Central memory CD8-positive, alpha-beta T cell (primary cell): Measurements from ENCODE around the gene PSMC3.

Experiments
- ATAC-seq: fragments of 150-1000 bp; cut with Tn5 transposase; replicated peaks from 2 replicates; pipeline ENCODE4 v1.10.0; 2022; ENCODE audit warnings: mild to moderate bottlenecking, moderate FRiP score, moderate number of reproducible peaks; ENCODE audit not compliant: poor library complexity, severe bottlenecking; ENCODE audit errors: extremely low read depth
- DNase-seq, 2 donors: peaks; one replicate each; pipeline ENCODE4 v3.0.0; 2021; ENCODE audit warnings: low spot score in 2 of 2
- H3K27ac Mint-ChIP-seq: one replicate; pipeline ENCODE4 v1.8.0; 2022; ENCODE audit warnings: low read depth, mild to moderate bottlenecking, moderate library complexity, mixed read lengths
- H3K27me3 Mint-ChIP-seq: one replicate; pipeline ENCODE4 v1.8.0; 2022; ENCODE audit warnings: mixed read lengths
- H3K36me3 Mint-ChIP-seq: one replicate; pipeline ENCODE4 v1.8.0; 2022; ENCODE audit warnings: mild to moderate bottlenecking, moderate library complexity, mixed read lengths; ENCODE audit not compliant: insufficient read depth
- H3K4me1 Mint-ChIP-seq: one replicate; pipeline ENCODE4 v1.8.0; 2022; ENCODE audit warnings: mixed read lengths
- H3K4me3 Mint-ChIP-seq: one replicate; pipeline ENCODE4 v1.8.0; 2022; ENCODE audit warnings: mild to moderate bottlenecking, moderate library complexity, mixed read lengths
- H3K9me3 Mint-ChIP-seq: one replicate; pipeline ENCODE4 v1.8.0; 2022; ENCODE audit warnings: mixed read lengths

PSMC3 gene

DNA sequence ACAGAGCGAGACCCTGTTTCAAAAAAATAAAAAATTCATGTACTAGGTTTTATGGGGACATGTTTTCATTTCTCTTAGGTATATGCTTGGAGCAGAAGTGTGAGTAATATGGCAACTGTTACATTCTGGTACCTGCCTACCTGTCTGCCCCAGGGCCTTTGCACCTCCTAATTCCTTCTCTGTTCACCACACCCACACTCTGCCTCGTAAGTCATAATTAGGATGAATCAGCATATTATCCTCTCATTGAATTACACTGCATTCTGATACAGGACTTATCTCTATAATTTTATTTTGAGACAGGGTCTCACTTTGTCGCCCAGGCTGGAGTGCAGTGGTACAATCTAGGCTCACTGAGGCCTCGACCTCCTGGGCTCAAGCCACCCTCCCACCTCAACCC, 25.8 kb upstream of the PSMC3 start:
- Mint-ChIP-seq H3K4me3 (no peak overlapping the region), H3K36me3 (peaks cover 9% of the 10 kb centered on the region), H3K27me3 (no peaks in the 10 kb centered on the region), H3K27ac (no peak overlapping the region), H3K9me3 (no peaks in the 10 kb centered on the region), H3K4me1 (peaks cover 9% of the 10 kb centered on the region)
- ATAC-seq (no peak), DNase-seq (no peak)

DNA sequence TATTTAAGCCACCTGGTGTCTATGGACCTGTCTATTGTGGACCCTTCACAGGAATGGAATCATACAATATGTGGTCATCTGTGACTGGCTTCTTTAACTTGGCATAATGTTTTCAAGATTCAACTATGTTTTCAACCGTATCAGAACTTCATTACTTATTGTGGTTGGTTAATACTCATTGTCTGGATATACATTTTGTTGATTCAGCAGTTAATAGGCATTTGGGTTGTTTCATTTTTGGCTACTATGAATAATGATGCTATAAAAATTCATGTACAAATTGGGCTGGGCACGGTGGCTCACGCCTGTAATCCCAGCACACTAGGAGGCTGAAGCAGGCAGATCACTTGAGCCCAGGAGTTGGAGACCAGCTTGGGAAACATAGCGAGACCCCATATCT, 25.2 kb upstream of the PSMC3 start:
- no peaks in the 10 kb centered on the region for H3K27me3 Mint-ChIP-seq
- H3K4me3 Mint-ChIP-seq = no peak overlapping the region
- H3K36me3 Mint-ChIP-seq = peaks cover 9% of the 10 kb centered on the region
- H3K4me1 Mint-ChIP-seq = peaks cover 9% of the 10 kb centered on the region
- H3K27ac Mint-ChIP-seq = no peak overlapping the region
- ATAC-seq (no peak), DNase-seq (no peak)
- no peaks in the 10 kb centered on the region for H3K9me3 Mint-ChIP-seq

DNA sequence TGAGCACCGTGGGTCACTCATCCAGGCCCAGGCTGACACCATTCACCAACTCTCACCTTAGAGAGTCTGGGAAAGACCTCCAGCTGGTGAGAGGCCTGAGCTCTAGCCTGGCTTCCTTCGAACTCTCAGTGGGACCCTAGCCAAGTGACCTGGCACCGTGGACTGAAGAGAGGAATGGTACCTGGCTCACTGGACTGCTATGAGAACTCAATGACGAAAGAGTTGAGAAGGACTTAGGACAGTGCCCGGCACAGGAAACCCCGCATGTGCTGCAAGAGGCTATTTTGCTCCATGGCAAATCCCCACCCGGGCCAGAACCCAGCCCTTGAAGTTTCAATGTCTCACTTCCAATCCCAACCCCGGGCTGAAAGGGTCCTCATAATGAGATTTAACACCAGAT, 23.3 kb upstream of the PSMC3 start:
- H3K27me3 Mint-ChIP-seq = no peaks in the 10 kb centered on the region
- H3K27ac Mint-ChIP-seq = no peak overlapping the region
- peaks cover 7% of the 10 kb centered on the region for H3K36me3 Mint-ChIP-seq
- no peak overlapping the region for H3K4me3 Mint-ChIP-seq
- no peak for ATAC-seq
- peaks cover 9% of the 10 kb centered on the region for H3K4me1 Mint-ChIP-seq
- DNase-seq = no peak
- H3K9me3 Mint-ChIP-seq = no peaks in the 10 kb centered on the region

DNA sequence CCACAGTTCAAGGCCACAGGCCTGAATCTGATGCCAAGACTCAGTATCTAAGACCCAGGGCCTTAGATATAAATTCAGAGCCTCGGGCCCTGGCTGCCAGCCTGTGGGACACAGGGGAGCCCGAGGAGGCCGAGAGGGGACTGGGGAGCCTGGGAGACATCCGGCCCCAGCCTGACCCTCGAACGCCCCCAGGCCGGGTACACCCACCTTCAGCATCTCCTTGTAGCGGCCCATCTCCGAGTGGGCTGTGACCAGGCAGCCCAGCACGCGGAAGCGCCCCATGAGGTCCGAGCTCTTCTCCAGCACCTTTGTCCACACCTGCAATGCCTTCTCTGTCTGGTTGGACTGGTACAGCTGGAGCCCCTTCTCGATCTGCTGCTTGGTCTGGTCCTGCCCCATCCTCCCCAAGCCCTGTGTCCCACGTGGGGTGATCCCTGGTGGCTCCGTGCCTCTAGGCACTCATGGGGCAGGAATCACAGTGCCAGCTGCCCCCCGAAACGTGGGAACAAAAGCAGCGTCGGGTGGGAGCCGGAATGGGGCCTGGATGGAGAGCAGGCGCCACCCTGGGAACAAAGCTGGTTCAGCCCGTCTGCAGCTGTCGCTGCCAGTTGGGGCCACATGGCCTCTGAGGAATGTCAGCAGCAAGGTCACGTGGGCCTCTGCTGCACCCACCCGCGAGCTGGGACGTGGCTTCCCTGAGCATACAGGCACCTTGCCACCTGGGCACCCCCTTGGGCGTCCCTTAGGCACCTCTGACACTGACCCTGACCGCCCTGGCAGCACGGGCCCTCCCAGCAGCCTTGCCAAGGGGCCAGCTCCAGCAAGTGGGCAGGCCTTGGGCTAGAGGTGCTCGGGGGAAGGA, 22.6 kb upstream of the PSMC3 start, which contains the start of gene RAPSN:
RAPSN (minus strand) TSS at position 571 of the 862 bp plus-strand sequence; CDS start at position 399, 172 bp downstream.
- no peaks in the 10 kb centered on the region for H3K9me3 Mint-ChIP-seq
- H3K27ac Mint-ChIP-seq = peak within 1 kb of the TSS; percentile 49
- ATAC-seq = no peak
- no peaks in the 10 kb centered on the region for H3K27me3 Mint-ChIP-seq
- H3K4me3 Mint-ChIP-seq = no peak within 1 kb of the TSS
- H3K36me3 Mint-ChIP-seq = peaks cover 5% of the 10 kb centered on the region
- no peak for DNase-seq
- peaks cover 4% of the 10 kb centered on the region for H3K4me1 Mint-ChIP-seq

DNA sequence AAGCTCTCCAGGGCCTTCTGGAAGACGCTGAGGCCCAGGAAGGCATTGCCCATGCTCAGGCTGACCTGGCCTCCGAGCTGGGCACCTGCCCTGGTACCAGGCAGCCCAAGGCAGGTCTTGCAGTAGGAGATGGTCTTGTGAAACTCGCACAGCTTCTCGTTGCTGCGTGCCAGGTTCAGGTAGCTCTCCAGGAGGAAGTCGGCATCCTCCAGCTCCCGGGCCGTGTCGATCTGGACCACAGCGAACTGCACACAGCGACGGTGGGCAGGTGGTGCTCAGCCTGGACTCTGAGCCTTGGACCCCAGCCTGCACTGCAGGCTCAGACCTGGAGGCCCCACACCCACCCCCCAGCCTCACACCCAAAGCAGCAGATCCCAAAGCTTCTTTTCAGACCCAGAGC, 21.7 kb upstream of the PSMC3 start:
- Mint-ChIP-seq H3K27me3 (no peaks in the 10 kb centered on the region), H3K36me3 (peaks cover 5% of the 10 kb centered on the region), H3K27ac (no peak overlapping the region), H3K9me3 (no peaks in the 10 kb centered on the region), H3K4me3 (no peak overlapping the region), H3K4me1 (peaks cover 4% of the 10 kb centered on the region)
- DNase-seq (no peak), ATAC-seq (no peak)

DNA sequence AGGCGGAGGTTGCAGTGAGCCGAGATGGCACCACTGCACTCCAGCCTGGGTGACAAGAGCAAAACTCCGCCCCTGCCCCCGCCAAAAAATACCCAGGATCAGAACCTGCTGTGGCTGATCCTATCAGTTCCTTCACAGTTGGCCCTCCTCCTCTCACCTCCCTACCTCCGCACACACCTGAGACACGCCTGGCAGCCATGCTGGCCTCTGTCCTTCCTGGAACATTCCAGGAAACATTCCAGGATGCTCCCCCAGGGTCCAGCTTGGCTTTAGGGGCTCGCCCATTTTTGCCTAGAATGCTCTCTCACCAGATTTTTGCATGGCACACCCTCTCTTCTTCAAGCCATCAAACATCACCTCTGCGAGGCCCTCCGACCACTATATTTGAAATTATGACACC, 20.6 kb upstream of the PSMC3 start:
- Mint-ChIP-seq H3K27me3 (no peaks in the 10 kb centered on the region), H3K4me3 (no peak overlapping the region), H3K4me1 (peaks cover 4% of the 10 kb centered on the region), H3K27ac (no peak overlapping the region), H3K36me3 (peaks cover 5% of the 10 kb centered on the region), H3K9me3 (no peaks in the 10 kb centered on the region)
- ATAC-seq = no peak
- DNase-seq = no peak

DNA sequence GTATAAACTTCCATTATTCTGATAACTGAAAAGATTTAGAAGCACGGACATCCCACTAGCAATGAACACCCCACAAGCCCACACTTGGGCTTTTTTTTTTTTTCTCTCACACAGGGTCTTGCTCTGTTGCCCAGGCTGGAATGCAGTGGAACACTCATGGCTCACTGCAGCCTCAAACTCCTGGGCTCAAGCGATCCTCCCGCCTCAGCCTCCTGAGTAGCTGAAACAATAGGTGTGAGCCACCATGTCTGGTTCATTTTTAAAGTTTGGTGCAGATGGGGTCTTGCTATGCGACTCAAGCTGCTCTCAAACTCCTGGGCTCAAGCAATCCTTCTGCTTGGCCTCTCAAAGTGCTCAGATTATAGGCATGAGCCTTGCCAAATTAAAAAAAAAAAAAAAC, 19.6 kb upstream of the PSMC3 start:
- ATAC-seq = no peak
- no peak overlapping the region for H3K27ac Mint-ChIP-seq
- H3K36me3 Mint-ChIP-seq = peaks cover 5% of the 10 kb centered on the region
- no peaks in the 10 kb centered on the region for H3K27me3 Mint-ChIP-seq
- H3K9me3 Mint-ChIP-seq = no peaks in the 10 kb centered on the region
- no peak for DNase-seq
- H3K4me1 Mint-ChIP-seq = peaks cover 4% of the 10 kb centered on the region
- no peak overlapping the region for H3K4me3 Mint-ChIP-seq

DNA sequence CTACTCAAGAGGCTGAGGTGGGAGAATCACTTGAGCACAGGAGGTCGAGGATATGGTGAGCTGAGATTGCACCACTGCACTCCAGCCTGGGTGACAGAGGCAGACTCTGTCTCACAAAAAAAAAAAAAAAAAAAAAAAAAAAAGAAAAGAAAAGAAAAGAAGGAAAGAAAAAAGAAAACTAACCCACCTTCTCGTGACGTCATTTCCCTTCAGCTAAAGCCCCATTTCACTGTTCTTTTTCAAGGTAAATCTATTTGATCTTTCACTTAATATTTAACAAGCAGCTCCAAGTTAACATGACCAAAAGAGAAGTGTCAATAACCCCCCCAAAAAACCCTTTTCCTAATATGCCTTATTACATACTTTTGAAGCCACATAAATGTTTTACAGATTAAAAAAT, 17.6 kb upstream of the PSMC3 start:
- no peak for DNase-seq
- peaks cover 3% of the 10 kb centered on the region for H3K36me3 Mint-ChIP-seq
- no peak overlapping the region for H3K4me3 Mint-ChIP-seq
- no peak for ATAC-seq
- no peak overlapping the region for H3K27ac Mint-ChIP-seq
- peaks cover 4% of the 10 kb centered on the region for H3K4me1 Mint-ChIP-seq
- no peaks in the 10 kb centered on the region for H3K27me3 Mint-ChIP-seq
- no peaks in the 10 kb centered on the region for H3K9me3 Mint-ChIP-seq

DNA sequence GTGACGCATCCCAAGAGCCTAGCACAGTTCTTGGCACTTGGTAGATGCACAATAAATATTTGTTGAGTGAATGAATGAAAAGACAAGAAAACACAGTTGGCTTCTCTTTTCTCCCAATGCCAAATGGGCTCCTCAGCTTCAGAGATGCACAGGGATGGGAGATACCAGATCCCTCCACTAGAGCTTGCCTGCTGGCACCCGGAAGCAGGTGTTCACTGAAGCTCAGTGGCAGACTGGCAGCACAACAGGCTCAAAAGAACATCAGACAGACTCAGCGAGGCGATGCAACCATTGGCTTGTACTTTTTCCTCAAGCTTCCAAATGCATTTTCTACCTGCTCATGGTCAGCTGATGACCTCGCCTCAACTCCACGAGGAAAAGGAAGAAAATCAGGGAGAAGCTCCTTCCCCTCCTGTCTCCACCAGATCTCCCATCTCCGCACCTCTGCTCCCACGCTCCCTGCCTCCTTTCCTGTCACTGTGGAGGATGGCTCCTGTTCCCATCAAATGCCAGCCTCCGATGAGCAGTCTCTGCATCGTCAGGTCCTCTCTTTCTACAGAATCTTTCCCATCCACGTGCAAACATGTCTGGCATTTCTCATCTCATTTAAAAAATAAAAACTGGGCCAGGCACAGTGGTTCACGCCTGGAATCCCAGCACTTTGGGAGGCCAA, 16.9 kb upstream of the PSMC3 start:
- ATAC-seq (no peak), DNase-seq (no peak)
- Mint-ChIP-seq H3K4me1 (peaks cover 4% of the 10 kb centered on the region), H3K36me3 (peaks cover 3% of the 10 kb centered on the region), H3K4me3 (no peak overlapping the region), H3K9me3 (no peaks in the 10 kb centered on the region), H3K27ac (no peak overlapping the region), H3K27me3 (no peaks in the 10 kb centered on the region)

DNA sequence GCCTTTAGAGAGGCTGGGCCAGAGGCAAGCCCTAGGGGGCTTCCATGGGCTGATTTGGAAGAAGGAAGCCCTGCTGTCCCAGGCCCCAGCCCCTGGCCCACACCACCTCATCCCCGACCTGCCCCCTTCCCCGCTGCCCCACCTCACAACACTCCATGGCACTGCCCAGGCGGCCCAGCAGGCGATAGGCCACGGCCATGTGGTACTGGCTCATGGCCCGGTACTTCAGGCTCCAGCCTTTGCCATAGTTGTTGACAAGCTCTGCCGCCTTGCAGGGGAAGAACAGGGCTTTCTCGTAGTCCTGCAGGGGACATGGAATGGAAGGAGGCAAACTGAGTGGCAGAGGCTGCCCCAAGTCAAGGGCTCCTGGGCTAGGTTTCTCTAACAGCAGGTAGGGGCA, 16.3 kb upstream of the PSMC3 start:
- Mint-ChIP-seq H3K27ac (no peak overlapping the region), H3K4me1 (peaks cover 4% of the 10 kb centered on the region), H3K4me3 (no peak overlapping the region), H3K36me3 (no peaks in the 10 kb centered on the region), H3K27me3 (no peaks in the 10 kb centered on the region), H3K9me3 (no peaks in the 10 kb centered on the region)
- ATAC-seq = no peak
- no peak for DNase-seq

DNA sequence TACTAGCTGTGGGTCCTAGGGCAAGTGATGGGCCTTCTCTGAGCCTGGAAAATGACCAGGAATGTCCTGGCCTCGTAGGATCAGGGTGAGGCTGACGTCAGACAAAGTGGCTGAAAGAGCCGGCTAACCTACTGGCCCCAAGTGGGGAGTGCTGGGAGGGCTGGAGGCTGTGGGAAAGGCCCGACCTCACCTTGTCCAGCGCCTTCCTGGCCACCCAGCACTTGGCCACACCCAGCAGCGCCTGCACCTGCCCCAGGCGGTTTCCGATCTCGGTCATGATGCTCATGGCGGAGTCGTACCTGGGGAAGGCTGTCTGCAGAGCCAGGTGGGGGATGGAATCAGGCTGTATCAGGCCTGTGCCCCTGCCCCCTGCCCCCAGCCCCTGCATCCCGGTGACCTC, 15.2 kb upstream of the PSMC3 start:
- Mint-ChIP-seq H3K27me3 (no peaks in the 10 kb centered on the region), H3K4me3 (no peak overlapping the region)

DNA sequence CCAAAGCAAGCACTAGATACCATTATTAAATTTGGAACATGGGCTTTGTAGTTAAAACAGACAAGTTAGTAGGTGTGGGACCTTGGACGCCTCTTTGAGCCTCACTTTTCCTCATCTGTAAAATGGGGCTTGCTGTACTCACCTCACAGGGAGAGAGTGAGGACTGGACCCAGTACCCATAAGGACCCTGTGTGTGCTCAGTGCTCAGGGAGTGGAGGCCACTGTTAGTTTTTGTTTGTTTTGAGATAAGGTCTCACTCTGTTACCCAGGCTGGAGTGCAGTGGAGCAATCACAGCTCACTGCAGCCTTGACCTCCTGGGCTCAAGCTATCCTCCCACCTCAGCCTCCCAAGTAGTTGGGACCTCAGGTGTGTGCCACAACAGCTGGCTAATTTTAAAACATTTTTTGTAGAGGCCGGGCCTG, 13.8 kb upstream of the PSMC3 start:
- no peak overlapping the region for H3K4me3 Mint-ChIP-seq
- H3K27ac Mint-ChIP-seq = no peak overlapping the region
- no peak for DNase-seq
- no peaks in the 10 kb centered on the region for H3K9me3 Mint-ChIP-seq
- no peaks in the 10 kb centered on the region for H3K4me1 Mint-ChIP-seq
- no peaks in the 10 kb centered on the region for H3K36me3 Mint-ChIP-seq
- no peaks in the 10 kb centered on the region for H3K27me3 Mint-ChIP-seq
- no peak for ATAC-seq

More for the DNA sequence above, 15.2 kb upstream of the PSMC3 start:
- H3K9me3 Mint-ChIP-seq = no peaks in the 10 kb centered on the region
- H3K27ac Mint-ChIP-seq = no peak overlapping the region
- ATAC-seq = no peak
- H3K4me1 Mint-ChIP-seq = no peaks in the 10 kb centered on the region
- DNase-seq = no peak
- no peaks in the 10 kb centered on the region for H3K36me3 Mint-ChIP-seq

DNA sequence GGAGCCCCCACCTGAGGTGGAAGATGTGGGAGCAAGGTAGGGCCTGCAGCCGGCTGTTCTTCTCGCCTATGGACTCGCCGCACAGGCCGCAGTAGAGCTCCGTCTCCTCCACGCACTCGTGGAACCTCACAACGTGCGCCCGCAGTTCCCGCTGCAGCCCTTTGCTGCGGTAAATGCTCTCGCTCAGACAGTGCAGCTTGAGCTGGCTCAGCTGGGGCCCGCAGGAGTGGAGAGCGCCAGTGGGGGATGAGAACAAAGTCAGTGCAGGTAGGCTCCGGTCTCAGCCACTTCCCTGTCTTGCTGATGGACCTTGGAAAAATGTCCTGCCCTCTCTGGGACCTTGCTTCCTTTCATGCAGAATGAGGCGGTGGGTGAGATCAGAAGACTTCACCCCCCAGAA, 12.5 kb upstream of the PSMC3 start:
- H3K27ac Mint-ChIP-seq = no peak overlapping the region

More for the DNA sequence above, 12.5 kb upstream of the PSMC3 start:
- DNase-seq (no peak), ATAC-seq (no peak)
- Mint-ChIP-seq H3K4me1 (no peaks in the 10 kb centered on the region), H3K36me3 (no peaks in the 10 kb centered on the region), H3K27me3 (no peaks in the 10 kb centered on the region), H3K9me3 (no peaks in the 10 kb centered on the region), H3K4me3 (no peak overlapping the region)
